Right renal pelvis (tissue), 4 donors: ENCODE results near the gene CNOT1. TPM values are rescaled to one million over a fixed set of nuclear protein-coding genes. Genes with fewer than 3 reads are reported as not detected.
"Not testable (repeated sequence)": the region's sequence is repeated elsewhere in the genome, so short reads cannot be mapped to it uniquely, and the experiment has no call there.

ENCODE experiments used
- DNase-seq, 4 donors: peaks; one replicate each; pipeline ENCODE4 v3.0.0-alpha.2; 2013; ENCODE audit warnings: low read depth in 4 of 4, low spot score in 3 of 4, missing footprints in 1 of 4
- polyA plus RNA-seq, 4 donors: library from polyadenylated mRNA; unstranded; fragments of 120-200 nt; gene quantifications; one replicate each; pipeline ENCODE4 v1.2.1, GENCODE V29; 2013; ENCODE audit not compliant: insufficient read length in 4 of 4

The CNOT1 gene
- polyA plus RNA-seq, 4 donors, result 161 to 182 (median 174) TPM

GRCh38 chr16:58492066-58492465 lies 137.6 kb downstream of the CNOT1 start:
- DNase-seq, result no peak

GRCh38 chr16:58490539-58490938 lies 139.1 kb downstream of the CNOT1 start:
- DNase-seq, result not testable (repeated sequence)

GRCh38 chr16:58490065-58490464 lies 139.6 kb downstream of the CNOT1 start:
- no peak for DNase-seq

- no peak for DNase-seq
These were observed 141.1 kb downstream of the CNOT1 start for GRCh38 chr16:58488531-58488930.

GRCh38 chr16:58487566-58488351 lies 141.9 kb downstream of the CNOT1 start:
- DNase-seq, result peak; percentile 64 to 75 (median 74)

GRCh38 chr16:58485184-58485887 lies 144.3 kb downstream of the CNOT1 start:
- DNase-seq, result no peak

GRCh38 chr16:58481931-58482330 lies 147.7 kb downstream of the CNOT1 start:
- DNase-seq, result no peak

GRCh38 chr16:58481226-58481869 lies 148.3 kb downstream of the CNOT1 start:
- no peak for DNase-seq

GRCh38 chr16:58478427-58478826 lies 151.2 kb downstream of the CNOT1 start:
- no peak for DNase-seq

- no peak for DNase-seq
These were observed 152.8 kb downstream of the CNOT1 start for GRCh38 chr16:58476791-58477190.

GRCh38 chr16:58475091-58475619 lies 154.5 kb downstream of the CNOT1 start:
- no peak for DNase-seq

- DNase-seq, result no peak
These were observed 155.3 kb downstream of the CNOT1 start for GRCh38 chr16:58474296-58474695.

- no peak for DNase-seq
These were observed 156.8 kb downstream of the CNOT1 start for GRCh38 chr16:58472827-58473226.

- DNase-seq, result no peak
These were observed 157.4 kb downstream of the CNOT1 start for GRCh38 chr16:58472266-58472665.

GRCh38 chr16:58471209-58471975 lies 158.2 kb downstream of the CNOT1 start:
- no peak for DNase-seq

Other genes with a start within 250 kb of the CNOT1 start
- 10 to 100 TPM; 11.5 to 14.0 (median 12.4) TPM for gene GINS3, start 237.4 kb downstream of the CNOT1 start, polyA plus RNA-seq
- gene NDRG4, start 129.7 kb downstream of the CNOT1 start, polyA plus RNA-seq, result 10 to 100 TPM in 3 of 4 donors, 1 to 10 TPM in 1; 9.9 to 12.1 (median 11.2) TPM
- 10 to 100 TPM; 27.9 to 31.8 (median 28.9) TPM for gene SETD6, start 114.3 kb downstream of the CNOT1 start, polyA plus RNA-seq
- 10 to 100 TPM; 12.9 to 18.3 (median 14.8) TPM for gene SLC38A7, start 54.9 kb upstream of the CNOT1 start, polyA plus RNA-seq
- gene GOT2, start 104.5 kb upstream of the CNOT1 start, polyA plus RNA-seq, result 100 to 1,000 TPM in 3 of 4 donors, 10 to 100 TPM in 1; 98.8 to 116 (median 103) TPM